Activated CD4-positive, alpha-beta memory T cell treated with anti-CD3 and anti-CD28 coated beads, Interleukin-2, amount 10 ng/mL, durations not matched to agents 7 days and 5 days (primary cell): Measurements from ENCODE around the gene IL18RAP. TPM values are rescaled to one million over a fixed set of nuclear protein-coding genes. Genes with fewer than 3 reads are reported as not detected.

Experiments
- CTCF ChIA-PET: fragments of 350-600 bp; sonication (Branson Sonifier 250); formaldehyde crosslinking; loops from one replicate; lab custom pipeline; 2021; ENCODE audit warnings: antibody characterized with exemption, inconsistent platforms; lab: Charles Lee
- POLR2A ChIA-PET: fragments of 350-600 bp; sonication (Branson Sonifier 250); formaldehyde crosslinking; loops from one replicate; lab custom pipeline; 2021; ENCODE audit warnings: antibody characterized with exemption; lab: Charles Lee
- DNase-seq: peaks from one replicate; pipeline ENCODE4 v3.0.0-alpha.2; 2020
- H3K27ac Mint-ChIP-seq: one replicate; pipeline ENCODE4 v1.8.0; 2021; ENCODE audit warnings: mild to moderate bottlenecking, mixed read lengths
- H3K27me3 Mint-ChIP-seq: one replicate; pipeline ENCODE4 v1.8.0; 2021; ENCODE audit warnings: mixed read lengths
- H3K36me3 Mint-ChIP-seq: one replicate; pipeline ENCODE4 v1.8.0; 2021; ENCODE audit warnings: low read depth, mixed read lengths
- H3K4me1 Mint-ChIP-seq: one replicate; pipeline ENCODE4 v1.8.0; 2021; ENCODE audit warnings: mixed read lengths
- H3K4me3 Mint-ChIP-seq: one replicate; pipeline ENCODE4 v1.8.0; 2021; ENCODE audit warnings: mild to moderate bottlenecking, mixed read lengths
- H3K9me3 Mint-ChIP-seq: one replicate; pipeline ENCODE4 v1.8.0; 2021; ENCODE audit warnings: mixed read lengths
- total RNA-seq, 2 experiments: library from RNA; stranded (reverse); gene quantifications; one replicate each; pipeline ENCODE4 v1.2.3, GENCODE V29; 2021

IL18RAP gene
- 1 to 10 TPM; 7.2 to 9.6 TPM for total RNA-seq

GRCh38 chr2:102422910-102423309 is at the start of gene IL18RAP:
TSS of gene IL18RAP (plus strand) at chr2:102423160. CDS start at chr2:102423278, 118 bp downstream.
- H3K36me3 Mint-ChIP-seq, result peaks cover 66% of the 10 kb centered on the region
- peaks cover 80% of the 10 kb centered on the region for H3K4me1 Mint-ChIP-seq
- H3K4me3 Mint-ChIP-seq, result peak within 1 kb of the TSS; percentile 56
- POLR2A ChIA-PET, result interaction anchor here (1.5 to 1.6 kb wide), 2 partner anchors 65 to 67 kb away, joined by 3 to 4 read pairs; no protein-coding TSS in a partner anchor
- peak within 1 kb of the TSS; percentile 5 for H3K27ac Mint-ChIP-seq
- peaks cover 14% of the 10 kb centered on the region for H3K27me3 Mint-ChIP-seq
- CTCF ChIA-PET, result interaction anchor here (1.2 kb wide), 1 partner anchor 182 kb away, joined by 3 read pairs; no protein-coding TSS in a partner anchor
- no peak for DNase-seq
- peaks cover 5% of the 10 kb centered on the region for H3K9me3 Mint-ChIP-seq

- no peak overlapping the region for H3K27ac Mint-ChIP-seq
- H3K9me3 Mint-ChIP-seq, result peaks cover 28% of the 10 kb centered on the region
- peaks cover 76% of the 10 kb centered on the region for H3K36me3 Mint-ChIP-seq
- no peak for DNase-seq
- H3K4me1 Mint-ChIP-seq, result peaks cover 9% of the 10 kb centered on the region
- ChIA-PET CTCF (interaction anchor here (1.2 kb wide), 1 partner anchor 135 kb away, joined by 3 read pairs; no protein-coding TSS in a partner anchor), POLR2A (interaction anchor here (0.7 to 1.6 kb wide), 2 partner anchors 8 to 27 kb away, joined by 3 to 4 read pairs; no protein-coding TSS in a partner anchor)
- no peaks in the 10 kb centered on the region for H3K27me3 Mint-ChIP-seq
- no peak overlapping the region for H3K4me3 Mint-ChIP-seq
Observed at GRCh38 chr2:102376052-102376591, 46.8 kb upstream of the IL18RAP start.

GRCh38 chr2:102383722-102384121 is 39.2 kb upstream of the IL18RAP start:
- Mint-ChIP-seq H3K27ac (no peak overlapping the region), H3K9me3 (peaks cover 21% of the 10 kb centered on the region), H3K4me1 (peaks cover 3% of the 10 kb centered on the region), H3K4me3 (no peak overlapping the region), H3K27me3 (no peaks in the 10 kb centered on the region), H3K36me3 (peaks cover 83% of the 10 kb centered on the region)
- POLR2A ChIA-PET, result no interaction called here
- CTCF ChIA-PET, result interaction anchor here (1.5 kb wide), 1 partner anchor 143 kb away, joined by 4 read pairs; no protein-coding TSS in a partner anchor
- DNase-seq, result no peak

GRCh38 chr2:102385522-102385921 is 37.4 kb upstream of the IL18RAP start:
- peaks cover 21% of the 10 kb centered on the region for H3K9me3 Mint-ChIP-seq
- no peak overlapping the region for H3K4me3 Mint-ChIP-seq
- H3K27ac Mint-ChIP-seq, result no peak overlapping the region
- peaks cover 82% of the 10 kb centered on the region for H3K36me3 Mint-ChIP-seq
- H3K4me1 Mint-ChIP-seq, result peaks cover 3% of the 10 kb centered on the region
- no peaks in the 10 kb centered on the region for H3K27me3 Mint-ChIP-seq
- CTCF ChIA-PET, result no interaction called here
- POLR2A ChIA-PET, result interaction anchor here (0.9 kb wide), 1 partner anchor 17 kb away, joined by 3 read pairs; no protein-coding TSS in a partner anchor
- no peak for DNase-seq

- peaks cover 3% of the 10 kb centered on the region for H3K4me1 Mint-ChIP-seq
- H3K27ac Mint-ChIP-seq, result no peak overlapping the region
- no peak overlapping the region for H3K4me3 Mint-ChIP-seq
- peaks cover 21% of the 10 kb centered on the region for H3K9me3 Mint-ChIP-seq
- DNase-seq, result no peak
- H3K27me3 Mint-ChIP-seq, result no peaks in the 10 kb centered on the region
- POLR2A ChIA-PET, result no interaction called here
- CTCF ChIA-PET, result no interaction called here
- H3K36me3 Mint-ChIP-seq, result peaks cover 79% of the 10 kb centered on the region
Observed at GRCh38 chr2:102386004-102386403, 37.0 kb upstream of the IL18RAP start.

- POLR2A ChIA-PET, result no interaction called here
- Mint-ChIP-seq H3K27me3 (no peaks in the 10 kb centered on the region), H3K9me3 (peaks cover 21% of the 10 kb centered on the region), H3K4me3 (no peak overlapping the region), H3K4me1 (peaks cover 11% of the 10 kb centered on the region), H3K36me3 (peaks cover 78% of the 10 kb centered on the region), H3K27ac (no peak overlapping the region)
- DNase-seq, result no peak
- CTCF ChIA-PET, result no interaction called here
Observed at GRCh38 chr2:102386867-102387541, 36.0 kb upstream of the IL18RAP start.

GRCh38 chr2:102387763-102388546 is 35.0 kb upstream of the IL18RAP start:
- no peak overlapping the region for H3K4me3 Mint-ChIP-seq
- DNase-seq, result no peak
- peaks cover 78% of the 10 kb centered on the region for H3K36me3 Mint-ChIP-seq
- ChIA-PET POLR2A (no interaction called here), CTCF (no interaction called here)
- no peaks in the 10 kb centered on the region for H3K27me3 Mint-ChIP-seq
- H3K4me1 Mint-ChIP-seq, result peaks cover 12% of the 10 kb centered on the region
- H3K27ac Mint-ChIP-seq, result no peak overlapping the region
- H3K9me3 Mint-ChIP-seq, result peaks cover 17% of the 10 kb centered on the region

GRCh38 chr2:102391565-102391964 is 31.4 kb upstream of the IL18RAP start:
- Mint-ChIP-seq H3K36me3 (peaks cover 45% of the 10 kb centered on the region), H3K4me3 (no peak overlapping the region), H3K27ac (no peak overlapping the region), H3K9me3 (no peaks in the 10 kb centered on the region), H3K27me3 (no peaks in the 10 kb centered on the region), H3K4me1 (peaks cover 12% of the 10 kb centered on the region)
- DNase-seq, result no peak
- CTCF ChIA-PET, result interaction anchor here (1.5 kb wide), 1 partner anchor 10 kb away, joined by 3 read pairs; no protein-coding TSS in a partner anchor
- POLR2A ChIA-PET, result no interaction called here

- Mint-ChIP-seq H3K4me3 (no peak overlapping the region), H3K36me3 (peaks cover 42% of the 10 kb centered on the region), H3K4me1 (peaks cover 12% of the 10 kb centered on the region), H3K9me3 (no peaks in the 10 kb centered on the region), H3K27me3 (no peaks in the 10 kb centered on the region), H3K27ac (no peak overlapping the region)
- CTCF ChIA-PET, result interaction anchor here (1.5 kb wide), 1 partner anchor 9 kb away, joined by 3 read pairs; no protein-coding TSS in a partner anchor
- POLR2A ChIA-PET, result no interaction called here
- no peak for DNase-seq
Observed at GRCh38 chr2:102392096-102392495, 30.9 kb upstream of the IL18RAP start.

- Mint-ChIP-seq H3K36me3 (peaks cover 34% of the 10 kb centered on the region), H3K4me3 (no peak overlapping the region), H3K27me3 (no peaks in the 10 kb centered on the region), H3K27ac (no peak overlapping the region), H3K4me1 (peaks cover 10% of the 10 kb centered on the region), H3K9me3 (no peaks in the 10 kb centered on the region)
- ChIA-PET CTCF (no interaction called here), POLR2A (no interaction called here)
- no peak for DNase-seq
Observed at GRCh38 chr2:102392942-102393341, 30.0 kb upstream of the IL18RAP start.

- POLR2A ChIA-PET, result no interaction called here
- H3K4me1 Mint-ChIP-seq, result peaks cover 22% of the 10 kb centered on the region
- no peak overlapping the region for H3K4me3 Mint-ChIP-seq
- no peak for DNase-seq
- H3K27ac Mint-ChIP-seq, result no peak overlapping the region
- H3K9me3 Mint-ChIP-seq, result no peaks in the 10 kb centered on the region
- H3K27me3 Mint-ChIP-seq, result no peaks in the 10 kb centered on the region
- peaks cover 17% of the 10 kb centered on the region for H3K36me3 Mint-ChIP-seq
- CTCF ChIA-PET, result no interaction called here
Observed at GRCh38 chr2:102396012-102396411, 26.9 kb upstream of the IL18RAP start.

GRCh38 chr2:102397209-102397608 is 25.8 kb upstream of the IL18RAP start:
- CTCF ChIA-PET, result interaction anchor here (2.2 kb wide), 1 partner anchor 46 kb away, joined by 9 read pairs; no protein-coding TSS in a partner anchor
- H3K27me3 Mint-ChIP-seq, result no peaks in the 10 kb centered on the region
- POLR2A ChIA-PET, result no interaction called here
- H3K9me3 Mint-ChIP-seq, result no peaks in the 10 kb centered on the region
- no peak for DNase-seq
- H3K4me1 Mint-ChIP-seq, result peaks cover 23% of the 10 kb centered on the region
- no peak overlapping the region for H3K4me3 Mint-ChIP-seq
- peaks cover 7% of the 10 kb centered on the region for H3K36me3 Mint-ChIP-seq
- no peak overlapping the region for H3K27ac Mint-ChIP-seq
